AG10803 (cell line): Measurements from ENCODE around the gene FBXL5.

Experiments used
- DNase-seq: peaks from one replicate; pipeline ENCODE4 v3.0.0; 2010; ENCODE audit warnings: low read depth
- H3K4me3 ChIP-seq: 2 replicates; pipeline ENCODE4 v1.5.1; 2011; ENCODE audit warnings: mild to moderate bottlenecking, low read length, control low read depth
- CTCF ChIP-seq: conservative IDR thresholded peaks from 2 replicates; pipeline ENCODE4 v1.5.1; 2011; ENCODE audit warnings: mild to moderate bottlenecking, low read length, control low read depth, inconsistent platforms

FBXL5 gene

GRCh38 chr4:15655223-15656037 is at the start of gene FBXL5:
Gene FBXL5, minus strand, starts transcription at chr4:15655357. Its CDS starts 70 bp downstream, at chr4:15655287.
- no peak for TF ChIP-seq CTCF
- peak; percentile 87 for DNase-seq
- peak within 1 kb of the TSS; percentile 78 for H3K4me3 ChIP-seq

GRCh38 chr4:15704129-15704528 is 49.0 kb upstream of the FBXL5 start:
- no peak overlapping the region for H3K4me3 ChIP-seq
- no peak for TF ChIP-seq CTCF

GRCh38 chr4:15703439-15703838 is 48.3 kb upstream of the FBXL5 start:
- TF ChIP-seq CTCF: no peak
- peak overlapping the region; percentile 65 for H3K4me3 ChIP-seq
- DNase-seq: no peak

More at GRCh38 chr4:15704129-15704528, 49.0 kb upstream of the FBXL5 start:
- no peak for DNase-seq

- TF ChIP-seq CTCF: no peak
- peak; percentile 53 for DNase-seq
- H3K4me3 ChIP-seq: peak within 1 kb of the TSS; percentile 65
Observed at GRCh38 chr4:15702941-15703403, 47.8 kb upstream of the FBXL5 start, which contains the start of gene BST1. Gene BST1, plus strand, starts transcription at chr4:15703065. Its CDS starts 80 bp downstream, at chr4:15703145.

- DNase-seq: no peak
- no peak for TF ChIP-seq CTCF
- no peak overlapping the region for H3K4me3 ChIP-seq
Observed at GRCh38 chr4:15696866-15697265, 41.7 kb upstream of the FBXL5 start.

- no peak for TF ChIP-seq CTCF
- H3K4me3 ChIP-seq: no peak overlapping the region
- peak; percentile 25 for DNase-seq
Observed at GRCh38 chr4:15695729-15696128, 40.6 kb upstream of the FBXL5 start.

- no peak overlapping the region for H3K4me3 ChIP-seq
- DNase-seq: peak; percentile 99
- peak; percentile 22 for TF ChIP-seq CTCF
Observed at GRCh38 chr4:15695240-15695699, 40.1 kb upstream of the FBXL5 start.
